ENCODE measurements around the gene NR2C2. TPM values are rescaled to one million over a fixed set of nuclear protein-coding genes. Genes with fewer than 3 reads are reported as not detected.

Gene NR2C2
- total RNA-seq, 1 experiment from 2014 or later: 50.8 TPM

DNA sequence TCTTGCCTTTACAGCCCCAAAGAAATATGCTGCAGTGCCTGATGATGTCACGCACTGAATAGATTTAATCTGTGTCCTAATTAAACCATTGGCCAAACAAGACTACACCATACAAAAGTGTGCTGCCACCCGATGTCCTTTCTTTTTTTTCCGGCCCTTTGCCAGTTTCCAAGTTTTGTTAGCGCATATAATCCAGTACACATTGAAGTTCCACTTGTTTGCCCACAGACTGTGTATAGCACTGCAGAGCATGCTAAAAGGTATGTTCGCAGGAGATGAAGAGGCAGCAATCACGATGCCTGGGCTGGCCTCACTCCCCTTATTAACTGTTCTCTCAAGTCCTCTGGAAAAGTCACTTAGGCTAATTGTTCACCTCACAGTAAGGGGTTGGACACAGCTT is 90.9 kb downstream of the NR2C2 start:
- peaks cover 67% of the 10 kb centered on the region for H3K36me3 Mint-ChIP-seq

GRCh38 chr3:15040844-15041243 is 93.5 kb downstream of the NR2C2 start:
- POLR2A ChIA-PET: no interaction called here
- DNase-seq (ENCODE audit: low spot score) (no peak), ATAC-seq (no peak)
- H3K27ac Mint-ChIP-seq: no peak overlapping the region
- H3K27me3 Mint-ChIP-seq (ENCODE audit: low read depth): no peaks in the 10 kb centered on the region
- peaks cover 75% of the 10 kb centered on the region for H3K36me3 Mint-ChIP-seq
- TF ChIP-seq, protein P1, sequence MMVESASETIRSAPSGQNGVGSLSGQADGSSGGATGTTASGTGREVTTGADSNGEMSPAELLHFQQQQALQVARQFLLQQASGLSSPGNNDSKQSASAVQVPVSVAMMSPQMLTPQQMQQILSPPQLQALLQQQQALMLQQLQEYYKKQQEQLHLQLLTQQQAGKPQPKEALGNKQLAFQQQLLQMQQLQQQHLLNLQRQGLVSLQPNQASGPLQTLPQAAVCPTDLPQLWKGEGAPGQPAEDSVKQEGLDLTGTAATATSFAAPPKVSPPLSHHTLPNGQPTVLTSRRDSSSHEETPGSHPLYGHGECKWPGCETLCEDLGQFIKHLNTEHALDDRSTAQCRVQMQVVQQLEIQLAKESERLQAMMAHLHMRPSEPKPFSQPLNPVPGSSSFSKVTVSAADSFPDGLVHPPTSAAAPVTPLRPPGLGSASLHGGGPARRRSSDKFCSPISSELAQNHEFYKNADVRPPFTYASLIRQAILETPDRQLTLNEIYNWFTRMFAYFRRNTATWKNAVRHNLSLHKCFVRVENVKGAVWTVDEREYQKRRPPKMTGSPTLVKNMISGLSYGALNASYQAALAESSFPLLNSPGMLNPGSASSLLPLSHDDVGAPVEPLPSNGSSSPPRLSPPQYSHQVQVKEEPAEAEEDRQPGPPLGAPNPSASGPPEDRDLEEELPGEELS (CRISPR knock-in tag; IDR thresholded peaks at IDR 0.05): no peak
- TF ChIP-seq ZNF121 (CRISPR knock-in tag; IDR thresholded peaks at IDR 0.05) (no peak), HMGA2 (CRISPR knock-in tag; IDR thresholded peaks at IDR 0.05) (no peak), SMAD4 (CRISPR knock-in tag; IDR thresholded peaks at IDR 0.05) (no peak), MXD4 (CRISPR knock-in tag; IDR thresholded peaks at IDR 0.05; ENCODE audit: borderline replicate concordance) (no peak), TEAD1 (CRISPR knock-in tag; IDR thresholded peaks at IDR 0.05) (no peak), ARID4B (CRISPR knock-in tag; IDR thresholded peaks at IDR 0.05; ENCODE audit: borderline replicate concordance) (no peak)
- TF ChIP-seq, protein P2, sequence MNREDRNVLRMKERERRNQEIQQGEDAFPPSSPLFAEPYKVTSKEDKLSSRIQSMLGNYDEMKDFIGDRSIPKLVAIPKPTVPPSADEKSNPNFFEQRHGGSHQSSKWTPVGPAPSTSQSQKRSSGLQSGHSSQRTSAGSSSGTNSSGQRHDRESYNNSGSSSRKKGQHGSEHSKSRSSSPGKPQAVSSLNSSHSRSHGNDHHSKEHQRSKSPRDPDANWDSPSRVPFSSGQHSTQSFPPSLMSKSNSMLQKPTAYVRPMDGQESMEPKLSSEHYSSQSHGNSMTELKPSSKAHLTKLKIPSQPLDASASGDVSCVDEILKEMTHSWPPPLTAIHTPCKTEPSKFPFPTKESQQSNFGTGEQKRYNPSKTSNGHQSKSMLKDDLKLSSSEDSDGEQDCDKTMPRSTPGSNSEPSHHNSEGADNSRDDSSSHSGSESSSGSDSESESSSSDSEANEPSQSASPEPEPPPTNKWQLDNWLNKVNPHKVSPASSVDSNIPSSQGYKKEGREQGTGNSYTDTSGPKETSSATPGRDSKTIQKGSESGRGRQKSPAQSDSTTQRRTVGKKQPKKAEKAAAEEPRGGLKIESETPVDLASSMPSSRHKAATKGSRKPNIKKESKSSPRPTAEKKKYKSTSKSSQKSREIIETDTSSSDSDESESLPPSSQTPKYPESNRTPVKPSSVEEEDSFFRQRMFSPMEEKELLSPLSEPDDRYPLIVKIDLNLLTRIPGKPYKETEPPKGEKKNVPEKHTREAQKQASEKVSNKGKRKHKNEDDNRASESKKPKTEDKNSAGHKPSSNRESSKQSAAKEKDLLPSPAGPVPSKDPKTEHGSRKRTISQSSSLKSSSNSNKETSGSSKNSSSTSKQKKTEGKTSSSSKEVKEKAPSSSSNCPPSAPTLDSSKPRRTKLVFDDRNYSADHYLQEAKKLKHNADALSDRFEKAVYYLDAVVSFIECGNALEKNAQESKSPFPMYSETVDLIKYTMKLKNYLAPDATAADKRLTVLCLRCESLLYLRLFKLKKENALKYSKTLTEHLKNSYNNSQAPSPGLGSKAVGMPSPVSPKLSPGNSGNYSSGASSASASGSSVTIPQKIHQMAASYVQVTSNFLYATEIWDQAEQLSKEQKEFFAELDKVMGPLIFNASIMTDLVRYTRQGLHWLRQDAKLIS (CRISPR knock-in tag; IDR thresholded peaks at IDR 0.05; ENCODE audit: borderline replicate concordance): no peak
- H3K9me3 Mint-ChIP-seq: no peaks in the 10 kb centered on the region
- CTCF ChIA-PET: no interaction called here
- H3K4me1 Mint-ChIP-seq: no peaks in the 10 kb centered on the region
- no peak overlapping the region for H3K4me3 Mint-ChIP-seq

More for the DNA sequence above, 90.9 kb downstream of the NR2C2 start:
- H3K27me3 Mint-ChIP-seq (ENCODE audit: low read depth): no peaks in the 10 kb centered on the region
- H3K4me1 Mint-ChIP-seq: no peaks in the 10 kb centered on the region
- DNase-seq (ENCODE audit: low spot score): no peak
- H3K9me3 Mint-ChIP-seq: no peaks in the 10 kb centered on the region
- ATAC-seq: no peak
- TF ChIP-seq NFATC4 (CRISPR knock-in tag; IDR thresholded peaks at IDR 0.05) (no peak), STAT6 (CRISPR knock-in tag; conservative IDR thresholded peaks at IDR 0.05; ENCODE audit: low read depth) (no peak), ESRRA (CRISPR knock-in tag; IDR thresholded peaks at IDR 0.05; ENCODE audit: borderline replicate concordance) (no peak)
- no peak overlapping the region for H3K4me3 Mint-ChIP-seq
- H3K27ac Mint-ChIP-seq: no peak overlapping the region
- ChIA-PET CTCF (interaction anchor here (2.3 kb wide), 1 partner anchor 13 kb away, joined by 8 read pairs; no protein-coding TSS in a partner anchor), POLR2A (no interaction called here)
